Breast epithelium (tissue), 4 donors: Measurements from ENCODE around the gene GTF2B. TPM values are rescaled to one million over a fixed set of nuclear protein-coding genes. Genes with fewer than 3 reads are reported as not detected.
"Not testable (repeated sequence)": the region's sequence is repeated elsewhere in the genome, so short reads cannot be mapped to it uniquely, and the experiment has no call there.

Experiments
- DNase-seq, 2 donors: peaks; one replicate each; pipeline ENCODE4 v3.0.0-alpha.2; 2019; ENCODE audit warnings: low spot score in 2 of 2
- H3K27ac ChIP-seq, 2 donors: fragments of 200-600 bp; sonication (generic) in 1 of 2; one replicate each; pipeline ENCODE4 v1.5.1; 2016 to 2019; ENCODE audit warnings: mild to moderate bottlenecking in 1 of 2
- H3K27me3 ChIP-seq, 2 donors: fragments of 200-600 bp; sonication (generic) in 1 of 2; one replicate each; pipeline versions ENCODE4 v1.5.1 to v1.6.0; 2017 to 2019; ENCODE audit warnings: control low read depth in 1 of 2, mild to moderate bottlenecking in 1 of 2
- H3K36me3 ChIP-seq: fragments of 200-600 bp; one replicate; pipeline ENCODE4 v1.5.1; 2019
- H3K4me1 ChIP-seq, 2 donors: fragments of 200-600 bp; sonication (generic); one replicate each; pipeline ENCODE4 v1.5.1; 2016 to 2019; ENCODE audit warnings: control low read depth in 1 of 2
- H3K4me3 ChIP-seq, 3 donors: fragments of 200-600 bp; sonication (generic); 1 replicate in 2 of 3; 2 replicates in 1 of 3; pipeline ENCODE4 v1.5.1; 2016 to 2019; ENCODE audit warnings: mild to moderate bottlenecking in 3 of 3, moderate library complexity in 2 of 3
- H3K9me3 ChIP-seq, 2 donors: fragments of 200-600 bp; sonication (generic) in 1 of 2; one replicate each; pipeline ENCODE4 v1.5.1; 2016 to 2019; ENCODE audit warnings: control low read depth in 1 of 2
- POLR2A ChIP-seq: fragments of 450-650 bp; IDR thresholded peaks from one replicate; pipeline ENCODE4 v1.6.1; 2016; ENCODE audit warnings: antibody characterized with exemption, mild to moderate bottlenecking, moderate library complexity
- POLR2AphosphoS5 ChIP-seq, 3 donors: sonication (generic); formaldehyde crosslinking; IDR thresholded peaks; one replicate each; pipeline ENCODE4 v1.6.1; 2017; ENCODE audit warnings: antibody characterized with exemption in 3 of 3
- intact Hi-C: fragments of 100-400 bp; cut with DNase I; formaldehyde crosslinking; loops from one replicate; pipeline ENCODE4 v1.15.1; 2023; ENCODE audit warnings: low total_unique reads
- total RNA-seq, 3 donors: library from RNA; depleted of rRNA; stranded (reverse); fragments of >200 nt; gene quantifications; one replicate each; pipeline ENCODE4 v1.1.0, GENCODE V29; 2016
- TF ChIP-seq, protein P1 (sequence below), 3 donors: fragments of 450-650 bp; IDR thresholded peaks; one replicate each; pipeline ENCODE4 v1.5.1; 2016 to 2017; ENCODE audit warnings: antibody characterized with exemption in 3 of 3, mild to moderate bottlenecking in 3 of 3, moderate library complexity in 3 of 3

Gene GTF2B
- total RNA-seq, 3 donors from 2014 or later: 33.9 to 53.1 (median 37.4) TPM

DNA sequence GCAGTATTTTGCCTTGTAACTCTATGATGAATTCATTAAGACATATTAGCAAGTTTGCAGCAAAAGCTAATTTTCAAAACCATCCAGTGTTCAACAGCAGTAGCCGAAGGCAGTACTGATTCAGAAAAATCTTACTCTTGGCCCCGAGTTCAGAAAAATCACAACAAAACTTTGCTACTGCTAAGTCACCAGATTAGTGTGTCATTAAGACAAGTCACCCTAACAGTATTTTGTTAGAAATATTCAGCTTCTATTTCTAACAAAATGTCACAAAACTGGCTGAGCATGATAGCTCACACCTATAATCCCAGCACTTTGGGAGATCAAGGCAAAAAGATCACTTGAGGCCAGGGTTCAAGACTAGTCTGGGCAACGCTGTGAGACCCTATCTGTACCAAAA, 8.2 kb downstream of the GTF2B start:
- no peak for DNase-seq
- Histone ChIP-seq H3K27ac (no peak overlapping the region), H3K4me3 (no peak overlapping the region), H3K36me3 (peaks cover 4% of the 10 kb centered on the region), H3K4me1 (peaks cover 0 to 10% of the 10 kb centered on the region in 2 donors), H3K27me3 (no peaks in the 10 kb centered on the region), H3K9me3 (no peaks in the 10 kb centered on the region)
- intact Hi-C loops: no loop called here
- TF ChIP-seq, protein P1, sequence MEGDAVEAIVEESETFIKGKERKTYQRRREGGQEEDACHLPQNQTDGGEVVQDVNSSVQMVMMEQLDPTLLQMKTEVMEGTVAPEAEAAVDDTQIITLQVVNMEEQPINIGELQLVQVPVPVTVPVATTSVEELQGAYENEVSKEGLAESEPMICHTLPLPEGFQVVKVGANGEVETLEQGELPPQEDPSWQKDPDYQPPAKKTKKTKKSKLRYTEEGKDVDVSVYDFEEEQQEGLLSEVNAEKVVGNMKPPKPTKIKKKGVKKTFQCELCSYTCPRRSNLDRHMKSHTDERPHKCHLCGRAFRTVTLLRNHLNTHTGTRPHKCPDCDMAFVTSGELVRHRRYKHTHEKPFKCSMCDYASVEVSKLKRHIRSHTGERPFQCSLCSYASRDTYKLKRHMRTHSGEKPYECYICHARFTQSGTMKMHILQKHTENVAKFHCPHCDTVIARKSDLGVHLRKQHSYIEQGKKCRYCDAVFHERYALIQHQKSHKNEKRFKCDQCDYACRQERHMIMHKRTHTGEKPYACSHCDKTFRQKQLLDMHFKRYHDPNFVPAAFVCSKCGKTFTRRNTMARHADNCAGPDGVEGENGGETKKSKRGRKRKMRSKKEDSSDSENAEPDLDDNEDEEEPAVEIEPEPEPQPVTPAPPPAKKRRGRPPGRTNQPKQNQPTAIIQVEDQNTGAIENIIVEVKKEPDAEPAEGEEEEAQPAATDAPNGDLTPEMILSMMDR (IDR thresholded peaks at IDR 0.05): no peak
- TF ChIP-seq POLR2A: no peak
- TF ChIP-seq POLR2AphosphoS5 (IDR thresholded peaks at IDR 0.05): no peak

DNA sequence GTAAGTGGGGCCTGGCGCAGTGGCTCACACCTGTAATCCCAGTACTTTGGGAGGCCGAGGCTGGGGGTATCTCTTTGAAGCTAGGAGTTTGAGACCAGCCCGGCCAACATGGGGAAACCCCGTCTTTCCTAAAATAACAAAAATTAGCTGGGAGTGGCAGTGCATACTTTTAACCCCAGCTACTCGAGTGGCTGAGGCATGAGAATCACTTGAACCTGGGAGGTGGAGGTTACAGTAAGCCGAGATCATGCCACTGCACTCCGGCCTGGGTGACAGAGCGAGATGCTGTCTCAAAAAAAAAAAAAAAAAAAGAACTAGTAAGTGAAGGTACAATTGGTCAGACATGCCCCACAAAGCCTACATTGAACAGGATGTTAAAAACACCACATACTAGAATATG, 10.7 kb downstream of the GTF2B start:
- intact Hi-C loops: not testable (repeated sequence)

DNA sequence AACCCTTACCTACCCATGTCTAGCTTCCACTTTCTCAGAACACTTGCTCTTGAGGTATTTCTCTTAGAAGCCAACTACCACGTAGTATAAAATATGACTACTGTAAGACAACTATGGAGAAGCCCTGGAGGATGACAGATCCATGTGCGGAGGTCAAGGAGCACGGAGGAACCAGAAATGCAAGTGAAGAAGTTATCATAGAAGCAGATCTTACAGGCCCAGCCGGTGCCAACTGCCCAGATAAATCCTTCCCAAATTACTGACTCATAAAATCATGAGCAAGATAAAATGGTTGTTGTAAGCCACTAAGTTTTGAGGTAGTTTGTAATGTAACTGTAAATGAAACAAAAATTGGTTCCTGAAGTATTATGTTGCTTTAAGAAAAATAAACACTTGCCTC, 12.6 kb downstream of the GTF2B start:
- DNase-seq: no peak
- Histone ChIP-seq H3K4me1 (peaks cover 0 to 16% of the 10 kb centered on the region in 2 donors), H3K9me3 (no peaks in the 10 kb centered on the region), H3K27me3 (no peaks in the 10 kb centered on the region), H3K4me3 (no peak overlapping the region), H3K36me3 (no peaks in the 10 kb centered on the region), H3K27ac (peak overlapping the region in 1 of 2 donors; percentile 26)
- intact Hi-C loops: no loop called here
- TF ChIP-seq, protein P1 (IDR thresholded peaks at IDR 0.05): no peak

More for the DNA sequence above, 10.7 kb downstream of the GTF2B start:
- not testable (repeated sequence) for H3K36me3 ChIP-seq, H3K27me3 ChIP-seq, H3K9me3 ChIP-seq, DNase-seq, H3K4me3 ChIP-seq, H3K27ac ChIP-seq
- peaks cover 0 to 16% of the 10 kb centered on the region in 2 donors for H3K4me1 ChIP-seq

DNA sequence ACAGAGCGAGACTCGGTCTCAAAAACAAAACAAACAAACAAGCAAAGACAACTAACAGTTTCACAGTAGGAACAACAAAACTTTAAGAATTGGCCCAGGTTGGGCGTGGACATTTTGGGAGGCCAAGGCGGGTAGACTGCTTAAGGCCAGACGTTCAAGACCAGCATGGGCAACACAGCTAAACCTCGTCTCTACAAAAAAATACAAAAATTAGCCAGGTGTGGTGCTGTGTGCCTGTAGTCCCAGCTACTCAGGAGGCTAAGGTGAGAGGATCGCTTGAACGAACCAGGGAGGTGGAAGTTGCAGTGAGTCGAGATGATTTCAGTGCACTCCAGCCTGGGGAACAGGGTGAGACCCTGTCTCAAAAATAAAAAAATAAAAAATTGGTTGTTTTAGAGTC, 13.5 kb downstream of the GTF2B start:
- H3K4me3 ChIP-seq: no peak overlapping the region
- no peak for DNase-seq
- intact Hi-C loops: no loop called here
- H3K27ac ChIP-seq: no peak overlapping the region
- H3K27me3 ChIP-seq: no peaks in the 10 kb centered on the region
- H3K9me3 ChIP-seq: no peaks in the 10 kb centered on the region
- H3K36me3 ChIP-seq: no peaks in the 10 kb centered on the region
- H3K4me1 ChIP-seq: peaks cover 0 to 12% of the 10 kb centered on the region in 2 donors
- TF ChIP-seq POLR2AphosphoS5 (IDR thresholded peaks at IDR 0.05): no peak
- TF ChIP-seq, protein P1 (IDR thresholded peaks at IDR 0.05): no peak
- TF ChIP-seq POLR2A: no peak

DNA sequence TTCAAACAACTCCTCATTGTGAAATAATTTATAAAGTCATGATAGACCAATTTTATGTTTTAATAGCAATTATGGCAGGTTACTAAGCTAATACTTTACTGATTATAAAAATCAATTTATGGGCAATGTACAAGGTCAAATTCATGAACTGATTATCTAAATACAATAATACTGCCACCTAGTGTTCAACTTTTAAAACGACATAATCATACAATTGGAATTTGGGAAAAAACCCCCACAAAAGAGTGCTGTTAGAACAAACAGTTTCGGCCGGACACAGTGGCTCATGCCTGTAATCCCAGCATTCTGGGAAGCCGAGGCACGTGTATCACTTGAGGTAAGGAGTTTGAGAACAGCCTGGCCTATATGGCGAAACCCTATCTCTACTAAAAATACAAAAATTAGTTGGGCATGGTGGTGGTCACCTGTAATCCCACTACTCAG, 14.0 kb downstream of the GTF2B start:
- no peaks in the 10 kb centered on the region for H3K9me3 ChIP-seq
- H3K27ac ChIP-seq: no peak overlapping the region
- H3K4me1 ChIP-seq: peaks cover 0 to 12% of the 10 kb centered on the region in 2 donors
- DNase-seq: no peak
- no peak overlapping the region for H3K4me3 ChIP-seq
- TF ChIP-seq, protein P1 (IDR thresholded peaks at IDR 0.05): peak in 2 of 3 donors; percentile 48 to 57
- TF ChIP-seq POLR2A (no peak), POLR2AphosphoS5 (IDR thresholded peaks at IDR 0.05) (no peak)
- intact Hi-C loops: no loop called here
- no peaks in the 10 kb centered on the region for H3K27me3 ChIP-seq
- no peaks in the 10 kb centered on the region for H3K36me3 ChIP-seq
